AG04450 (cell line): ENCODE data around the gene POU2AF1. TPM values are rescaled to one million over a fixed set of nuclear protein-coding genes. Genes with fewer than 3 reads are reported as not detected.

Experiments
- CTCF ChIA-PET: fragments of 300-600, 350-600 bp; formaldehyde crosslinking; extraction: SDS; loops from one replicate; lab custom pipeline; 2022; ENCODE audit warnings: antibody characterized with exemption, inconsistent platforms; lab: Charles Lee
- POLR2A ChIA-PET: fragments of 350-600 bp; formaldehyde crosslinking; extraction: SDS; loops from one replicate; lab custom pipeline; 2021; ENCODE audit warnings: antibody characterized with exemption, inconsistent platforms; lab: Yijun Ruan, JAX
- DNase-seq: peaks from one replicate; pipeline ENCODE4 v3.0.0-alpha.2; 2011; ENCODE audit warnings: low read depth, low spot score
- H3K27ac ChIP-seq: one replicate; pipeline ENCODE4 v1.5.1; 2012; ENCODE audit warnings: low read depth, low read length, control low read depth
- H3K27me3 ChIP-seq: one replicate; pipeline ENCODE4 v1.6.0; 2012; ENCODE audit warnings: low read length; ENCODE audit not compliant: control insufficient read depth, insufficient read depth
- H3K4me3 ChIP-seq: 2 replicates; pipeline ENCODE4 v1.5.1; 2011; ENCODE audit warnings: mild to moderate bottlenecking, low read depth, low read length, control low read depth
- H3K9me3 ChIP-seq: 2 replicates; pipeline ENCODE4 v1.5.1; 2012; ENCODE audit warnings: low read length; ENCODE audit not compliant: control insufficient read depth, insufficient read depth
- polyA plus RNA-seq: library from polyadenylated mRNA; depleted of rRNA; stranded (reverse); fragments of >200 nt; gene quantifications from 2 replicates; pipeline ENCODE4 v1.2.3, GENCODE V29; 2011
- TF ChIP-seq, protein P1 (sequence below): IDR thresholded peaks from 2 replicates; pipeline ENCODE4 v1.5.1; 2011; ENCODE audit warnings: low read depth, low read length, control low read depth, inconsistent platforms

POU2AF1 gene
- polyA plus RNA-seq, 1 experiment: not detected

DNA sequence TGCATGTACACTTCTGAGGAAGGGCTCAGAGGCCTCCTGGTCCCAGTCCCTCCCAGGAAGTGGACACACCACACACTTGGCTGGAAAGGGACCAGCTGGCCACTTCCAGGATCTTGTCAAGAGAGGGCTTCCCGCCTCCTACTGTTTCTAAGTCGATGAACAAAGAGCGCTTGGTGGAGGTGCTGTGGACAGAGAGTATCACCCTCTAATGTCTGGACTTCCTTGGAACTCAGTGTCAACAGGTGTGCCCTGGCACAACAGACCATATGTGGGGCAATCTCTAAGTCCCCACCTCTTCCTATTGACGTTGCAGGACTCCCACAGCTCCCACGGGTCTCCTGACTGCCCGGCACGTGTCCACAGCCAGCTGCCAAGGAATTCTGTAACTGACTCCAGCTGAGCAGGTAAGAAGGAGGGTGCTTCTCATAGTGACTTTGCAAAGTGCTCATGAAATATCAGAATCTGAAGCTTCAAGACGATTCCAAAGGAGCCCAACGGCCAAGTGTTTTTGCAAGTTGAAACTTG, 16.1 kb downstream of the POU2AF1 start:
- no peak for DNase-seq
- Histone ChIP-seq H3K27me3 (peaks cover 11% of the 10 kb centered on the region), H3K4me3 (no peak overlapping the region), H3K9me3 (no peaks in the 10 kb centered on the region; the same call in 1 of the 2 replicates), H3K27ac (no peak overlapping the region)
- POLR2A ChIA-PET: no interaction called here
- TF ChIP-seq, protein P1, sequence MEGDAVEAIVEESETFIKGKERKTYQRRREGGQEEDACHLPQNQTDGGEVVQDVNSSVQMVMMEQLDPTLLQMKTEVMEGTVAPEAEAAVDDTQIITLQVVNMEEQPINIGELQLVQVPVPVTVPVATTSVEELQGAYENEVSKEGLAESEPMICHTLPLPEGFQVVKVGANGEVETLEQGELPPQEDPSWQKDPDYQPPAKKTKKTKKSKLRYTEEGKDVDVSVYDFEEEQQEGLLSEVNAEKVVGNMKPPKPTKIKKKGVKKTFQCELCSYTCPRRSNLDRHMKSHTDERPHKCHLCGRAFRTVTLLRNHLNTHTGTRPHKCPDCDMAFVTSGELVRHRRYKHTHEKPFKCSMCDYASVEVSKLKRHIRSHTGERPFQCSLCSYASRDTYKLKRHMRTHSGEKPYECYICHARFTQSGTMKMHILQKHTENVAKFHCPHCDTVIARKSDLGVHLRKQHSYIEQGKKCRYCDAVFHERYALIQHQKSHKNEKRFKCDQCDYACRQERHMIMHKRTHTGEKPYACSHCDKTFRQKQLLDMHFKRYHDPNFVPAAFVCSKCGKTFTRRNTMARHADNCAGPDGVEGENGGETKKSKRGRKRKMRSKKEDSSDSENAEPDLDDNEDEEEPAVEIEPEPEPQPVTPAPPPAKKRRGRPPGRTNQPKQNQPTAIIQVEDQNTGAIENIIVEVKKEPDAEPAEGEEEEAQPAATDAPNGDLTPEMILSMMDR: no peak
- CTCF ChIA-PET: interaction anchor here (0.8 kb wide), 1 partner anchor 9 kb away, joined by 3 read pairs; no protein-coding TSS in a partner anchor

DNA sequence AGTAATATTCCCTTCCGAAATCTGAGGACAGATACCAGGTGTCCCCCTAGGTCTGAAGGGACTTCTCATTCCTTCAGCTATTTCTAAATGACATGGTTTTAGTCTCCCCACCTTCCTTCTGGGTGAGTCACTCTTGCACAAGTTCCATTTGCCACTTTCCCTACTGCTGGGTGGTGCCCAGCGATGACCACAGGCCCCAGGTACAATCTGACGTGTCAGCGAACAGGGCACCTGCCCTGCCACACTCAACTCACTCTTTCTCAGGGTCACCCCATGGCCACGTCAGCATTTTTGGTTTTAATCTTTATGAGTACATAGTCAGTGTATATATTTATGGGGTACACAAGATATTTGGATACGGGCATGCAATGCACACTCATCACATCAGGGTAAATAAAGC, 17.2 kb downstream of the POU2AF1 start:
- DNase-seq: no peak
- ChIA-PET POLR2A (no interaction called here), CTCF (interaction anchor here (0.6 kb wide), 1 partner anchor 35 kb away, joined by 3 read pairs; no protein-coding TSS in a partner anchor)
- Histone ChIP-seq H3K9me3 (no peaks in the 10 kb centered on the region; the same call in 1 of the 2 replicates), H3K4me3 (no peak overlapping the region), H3K27me3 (peaks cover 11% of the 10 kb centered on the region), H3K27ac (no peak overlapping the region)
- TF ChIP-seq, protein P1: no peak

DNA sequence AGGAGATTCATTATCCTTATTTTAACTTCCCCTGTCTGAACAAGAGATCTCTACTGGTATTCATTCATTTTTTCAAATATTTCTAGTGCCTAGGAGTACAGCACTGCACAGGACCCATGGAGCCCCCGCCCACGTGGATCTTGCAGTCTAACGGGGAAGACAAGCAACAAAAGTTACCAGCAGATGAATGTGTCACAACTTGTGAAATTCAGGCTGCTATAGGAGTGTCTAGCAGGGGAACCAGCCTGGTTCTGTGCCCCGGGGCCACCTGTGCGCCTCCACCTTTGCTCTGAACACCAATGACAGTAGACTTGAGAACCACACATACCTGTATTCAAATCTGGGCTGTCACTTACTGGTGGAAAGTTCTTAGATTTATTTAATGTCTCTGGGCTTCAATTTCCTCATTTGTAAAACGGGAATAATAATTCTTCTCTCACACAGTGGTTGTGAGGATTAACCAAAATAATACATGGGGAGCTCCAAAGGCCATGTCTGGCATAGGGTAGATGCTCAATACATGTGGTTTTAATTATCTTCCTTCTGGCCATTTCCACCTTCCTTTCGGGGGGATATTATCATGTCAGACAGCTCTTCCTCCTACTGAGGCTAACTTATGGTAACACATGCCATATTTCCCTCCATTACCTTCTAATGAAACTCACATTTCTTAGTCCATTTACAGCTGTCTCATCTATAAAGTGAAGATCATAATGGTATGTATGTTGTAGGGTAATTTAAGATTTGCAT, 17.8 kb downstream of the POU2AF1 start:
- CTCF ChIA-PET: no interaction called here
- POLR2A ChIA-PET: no interaction called here

DNA sequence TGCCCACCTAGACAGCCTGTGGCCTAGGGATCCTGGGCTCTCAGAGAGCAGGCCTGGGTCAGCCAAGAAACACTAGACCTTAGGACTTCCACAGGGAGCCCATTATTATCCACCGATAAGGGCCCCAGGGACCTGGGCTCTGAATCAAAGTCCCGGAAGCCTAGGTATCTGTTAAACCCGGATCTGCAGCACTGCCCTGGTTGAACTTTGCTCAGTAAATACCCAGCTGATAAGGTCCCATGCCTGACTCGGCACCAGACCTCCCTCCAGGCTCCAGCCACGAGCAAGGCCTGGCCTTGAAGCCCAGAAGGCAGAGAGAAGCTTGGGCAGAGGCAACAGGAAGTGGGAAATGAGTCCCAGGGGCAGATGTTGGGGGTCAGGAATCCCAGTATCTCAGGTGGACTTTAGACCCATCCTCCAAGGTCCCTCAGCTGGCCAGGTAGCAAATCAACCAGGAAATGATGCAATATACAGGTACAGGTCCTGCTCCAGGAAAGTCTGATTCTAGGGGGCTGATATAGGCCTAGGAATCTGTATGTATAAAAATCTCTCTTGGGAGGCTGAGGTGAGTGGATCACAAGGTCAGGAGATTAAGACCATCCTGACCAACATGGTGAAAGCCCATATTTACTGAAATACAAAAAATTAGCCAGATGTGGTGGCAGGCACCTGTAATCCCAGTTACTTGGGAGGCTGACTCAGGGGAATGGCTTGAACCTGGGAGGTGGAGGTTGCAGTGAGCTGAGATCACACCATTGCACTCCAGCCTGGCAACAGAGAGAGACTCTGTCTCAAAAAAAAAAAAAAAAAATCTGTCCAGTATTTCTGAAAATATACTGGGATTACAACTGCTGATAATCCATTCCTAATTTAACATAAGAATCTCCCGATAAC, 18.7 kb downstream of the POU2AF1 start:
- no peak for DNase-seq
- H3K27ac ChIP-seq: no peak overlapping the region
- peaks cover 11% of the 10 kb centered on the region for H3K27me3 ChIP-seq
- H3K4me3 ChIP-seq: no peak overlapping the region
- H3K9me3 ChIP-seq: no peaks in the 10 kb centered on the region; the same call in 1 of the 2 replicates
- TF ChIP-seq, protein P1: no peak
- ChIA-PET CTCF (no interaction called here), POLR2A (no interaction called here)

More for the DNA sequence above, 17.8 kb downstream of the POU2AF1 start:
- Histone ChIP-seq H3K4me3 (no peak overlapping the region), H3K27me3 (peaks cover 11% of the 10 kb centered on the region), H3K27ac (no peak overlapping the region), H3K9me3 (no peaks in the 10 kb centered on the region; the same call in 1 of the 2 replicates)
- TF ChIP-seq, protein P1: no peak
- no peak for DNase-seq
